Measurements from ENCODE around the gene GNAO1.

- TF ChIP-seq POLR2AphosphoS5 (IDR thresholded peaks at IDR 0.05; ENCODE audit: control insufficient read depth, insufficient read depth, low read depth, low read length) (no peak), RFX5 (IDR thresholded peaks at IDR 0.05; ENCODE audit: low read depth, low read length) (no peak), BMI1 (IDR thresholded peaks at IDR 0.05; ENCODE audit: low read length) (no peak), CREBBP (IDR thresholded peaks at IDR 0.05; ENCODE audit: low read depth, low read length) (no peak)
Measured at GRCh38 chr16:56151621-56152020, 39.7 kb upstream of the GNAO1 start.
